Activated T-cell treated with anti-CD3 and anti-CD28 coated beads, Interleukin-2, amount 50 U/mL, for 4 hours (primary cell): ENCODE measurements around the gene VPS35. TPM values are rescaled to one million over a fixed set of nuclear protein-coding genes. Genes with fewer than 3 reads are reported as not detected.
"Not testable (repeated sequence)": the region's sequence is repeated elsewhere in the genome, so short reads cannot be mapped to it uniquely, and the experiment has no call there.

Source experiments
- ATAC-seq, 2 donors: fragments of 200-7000 bp; cut with Tn5 transposase; one replicate each; pipeline ENCODE4 v1.10.0; 2021
- DNase-seq: peaks from one replicate; pipeline ENCODE4 v3.0.0-alpha.2; 2020
- H3K27me3 Mint-ChIP-seq: one replicate; pipeline ENCODE4 v1.8.0; 2021; ENCODE audit warnings: low read depth, mixed read lengths
- H3K36me3 Mint-ChIP-seq: one replicate; pipeline ENCODE4 v1.8.0; 2022; ENCODE audit warnings: mixed read lengths; ENCODE audit not compliant: insufficient read depth
- H3K4me1 Mint-ChIP-seq: one replicate; pipeline ENCODE4 v1.8.0; 2021; ENCODE audit warnings: low read depth, mixed read lengths
- H3K4me3 Mint-ChIP-seq: one replicate; pipeline ENCODE4 v1.8.0; 2021; ENCODE audit warnings: mild to moderate bottlenecking, moderate library complexity, mixed read lengths
- H3K9me3 Mint-ChIP-seq: one replicate; pipeline ENCODE4 v1.8.0; 2021; ENCODE audit warnings: mixed read lengths
- total RNA-seq, 3 donors: library from RNA; stranded (reverse); gene quantifications; one replicate each; pipeline ENCODE4 v1.2.1, GENCODE V29; 2021

Gene VPS35
- total RNA-seq, 3 donors from 2014 or later: 87.2 to 94.5 (median 94.5) TPM

DNA sequence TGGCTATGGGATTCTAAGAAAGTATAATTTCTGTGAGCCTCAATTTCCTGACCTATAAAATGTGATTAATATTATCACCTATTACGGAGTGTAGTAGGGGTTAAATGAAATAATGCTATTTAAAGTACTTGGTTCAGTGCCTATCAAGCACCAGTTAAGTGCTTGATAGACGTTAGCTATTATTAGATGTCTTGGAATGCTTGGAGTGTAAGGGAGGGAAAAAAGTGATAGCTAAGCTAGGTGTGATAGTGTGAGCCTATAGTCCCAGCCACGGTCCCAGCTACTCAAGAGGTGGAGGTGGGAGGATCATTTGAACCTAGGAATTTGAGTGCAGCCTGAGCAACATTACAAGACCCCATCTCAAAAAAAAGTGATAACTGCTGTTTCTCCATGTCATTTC is 8.0 kb upstream of the VPS35 start:
- Mint-ChIP-seq H3K9me3 (no peaks in the 10 kb centered on the region), H3K4me1 (no peaks in the 10 kb centered on the region), H3K36me3 (peaks cover 13% of the 10 kb centered on the region), H3K4me3 (no peak overlapping the region), H3K27me3 (no peaks in the 10 kb centered on the region)
- DNase-seq (no peak), ATAC-seq (no peak)

DNA sequence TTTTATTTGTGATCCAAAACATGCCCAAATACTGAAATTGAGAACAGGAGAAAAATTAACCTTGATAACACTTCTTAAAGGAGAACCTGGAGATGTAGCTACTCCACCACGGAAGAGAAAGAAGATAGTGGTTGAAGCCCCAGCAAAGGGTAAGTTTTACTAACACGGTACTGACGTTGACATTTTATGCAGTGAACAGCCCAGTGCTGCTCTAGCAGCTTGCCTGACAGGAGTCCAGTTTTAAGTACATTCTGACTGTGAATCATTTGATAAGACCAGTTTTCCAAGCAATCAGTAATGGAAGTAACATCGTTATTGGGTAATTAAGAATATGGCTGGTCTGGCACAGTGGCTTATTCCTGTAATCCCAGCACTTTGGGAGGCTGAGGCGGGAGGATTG is 7.0 kb upstream of the VPS35 start:
- Mint-ChIP-seq H3K9me3 (no peaks in the 10 kb centered on the region), H3K36me3 (peaks cover 13% of the 10 kb centered on the region), H3K27me3 (no peaks in the 10 kb centered on the region), H3K4me3 (no peak overlapping the region), H3K4me1 (no peaks in the 10 kb centered on the region)
- ATAC-seq (no peak), DNase-seq (no peak)

DNA sequence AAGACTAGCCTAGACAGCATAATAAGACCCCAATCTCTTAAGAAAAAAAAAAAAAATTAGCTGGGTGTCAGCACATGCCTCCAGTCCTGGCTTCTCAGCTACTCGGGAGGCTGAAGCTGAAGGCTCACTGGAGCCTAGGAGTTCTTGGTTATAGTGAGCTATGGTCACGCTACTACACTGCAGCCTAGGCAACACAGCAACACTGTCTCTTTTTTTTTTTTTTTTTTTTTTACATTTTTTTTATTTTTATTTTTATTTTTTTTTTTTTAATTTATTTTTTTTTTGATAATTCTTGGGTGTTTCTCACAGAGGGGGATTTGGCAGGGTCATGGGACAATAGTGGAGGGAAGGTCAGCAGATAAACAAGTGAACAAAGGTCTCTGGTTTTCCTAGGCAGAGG is 4.6 kb upstream of the VPS35 start:
- Mint-ChIP-seq H3K36me3 (peaks cover 13% of the 10 kb centered on the region), H3K4me3 (no peak overlapping the region), H3K27me3 (no peaks in the 10 kb centered on the region), H3K9me3 (no peaks in the 10 kb centered on the region), H3K4me1 (no peaks in the 10 kb centered on the region)
- no peak for ATAC-seq
- no peak for DNase-seq

DNA sequence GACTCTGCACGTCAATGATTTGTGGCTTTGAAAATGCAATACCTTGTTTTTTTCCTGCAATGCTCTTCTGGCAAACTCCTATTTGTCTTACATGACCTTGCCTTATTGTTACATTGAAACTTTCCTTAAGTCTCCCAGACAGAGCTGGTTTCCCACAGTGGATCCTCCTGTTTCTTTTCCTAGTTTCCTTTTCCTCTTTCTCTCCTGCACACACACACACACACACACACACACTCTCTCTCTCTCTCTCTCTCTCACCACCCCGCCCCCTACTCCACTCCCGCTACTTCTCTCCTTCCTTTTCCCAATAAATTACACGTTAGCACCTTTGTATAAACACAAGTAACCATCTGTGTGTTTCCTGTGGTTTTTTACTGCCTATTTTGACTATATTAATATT is 2.7 kb upstream of the VPS35 start:
- H3K9me3 Mint-ChIP-seq: no peaks in the 10 kb centered on the region
- H3K27me3 Mint-ChIP-seq: no peaks in the 10 kb centered on the region
- peaks cover 13% of the 10 kb centered on the region for H3K36me3 Mint-ChIP-seq
- H3K4me3 Mint-ChIP-seq: no peak overlapping the region
- no peak for DNase-seq
- no peak for ATAC-seq
- peaks cover 16% of the 10 kb centered on the region for H3K4me1 Mint-ChIP-seq

DNA sequence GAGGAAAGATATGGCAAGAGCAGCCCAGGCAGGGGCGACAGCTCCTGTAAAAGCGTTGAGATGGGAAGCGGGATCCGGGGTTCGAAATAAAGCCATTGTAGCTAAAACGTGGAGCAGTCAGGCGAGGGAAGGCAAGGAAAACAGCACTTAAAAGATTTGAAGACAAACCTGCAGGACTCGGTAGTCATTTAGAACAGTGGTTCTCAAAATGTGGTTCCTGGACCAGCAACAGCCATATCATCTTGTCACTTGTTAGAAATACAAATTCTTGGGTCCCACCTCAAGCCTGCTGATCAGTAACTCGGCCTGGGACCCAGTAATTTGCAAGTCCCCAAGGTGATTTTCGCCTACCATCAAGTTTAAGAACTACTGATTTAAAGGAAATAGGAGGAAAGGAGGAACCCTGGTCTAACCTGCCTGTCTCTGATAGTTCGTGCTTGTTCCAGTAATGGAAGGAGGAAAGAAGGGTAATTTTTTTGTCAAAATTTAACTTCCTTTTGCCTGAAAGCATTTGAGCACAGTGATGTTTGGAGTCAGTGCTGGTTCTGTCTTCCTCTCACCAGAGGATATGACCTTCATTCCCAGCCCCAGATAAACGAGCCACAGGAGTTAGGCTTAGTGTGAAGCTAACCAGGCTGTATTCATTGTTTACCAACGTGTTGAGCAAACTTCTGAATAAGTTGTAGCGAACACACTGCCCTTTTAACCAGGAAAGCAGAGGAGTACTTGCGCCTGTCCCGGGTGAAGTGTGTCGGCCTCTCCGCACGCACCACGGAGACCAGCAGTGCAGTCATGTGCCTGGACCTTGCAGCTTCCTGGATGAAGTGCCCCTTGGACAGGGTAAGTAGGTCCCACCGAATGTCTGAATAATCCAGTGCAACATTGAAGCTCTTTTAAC is 1.6 kb upstream of the VPS35 start:
- Mint-ChIP-seq H3K36me3 (peaks cover 8% of the 10 kb centered on the region), H3K9me3 (no peaks in the 10 kb centered on the region), H3K4me3 (no peak overlapping the region), H3K4me1 (peaks cover 21% of the 10 kb centered on the region), H3K27me3 (no peaks in the 10 kb centered on the region)
- DNase-seq (no peak), ATAC-seq (no peak)

DNA sequence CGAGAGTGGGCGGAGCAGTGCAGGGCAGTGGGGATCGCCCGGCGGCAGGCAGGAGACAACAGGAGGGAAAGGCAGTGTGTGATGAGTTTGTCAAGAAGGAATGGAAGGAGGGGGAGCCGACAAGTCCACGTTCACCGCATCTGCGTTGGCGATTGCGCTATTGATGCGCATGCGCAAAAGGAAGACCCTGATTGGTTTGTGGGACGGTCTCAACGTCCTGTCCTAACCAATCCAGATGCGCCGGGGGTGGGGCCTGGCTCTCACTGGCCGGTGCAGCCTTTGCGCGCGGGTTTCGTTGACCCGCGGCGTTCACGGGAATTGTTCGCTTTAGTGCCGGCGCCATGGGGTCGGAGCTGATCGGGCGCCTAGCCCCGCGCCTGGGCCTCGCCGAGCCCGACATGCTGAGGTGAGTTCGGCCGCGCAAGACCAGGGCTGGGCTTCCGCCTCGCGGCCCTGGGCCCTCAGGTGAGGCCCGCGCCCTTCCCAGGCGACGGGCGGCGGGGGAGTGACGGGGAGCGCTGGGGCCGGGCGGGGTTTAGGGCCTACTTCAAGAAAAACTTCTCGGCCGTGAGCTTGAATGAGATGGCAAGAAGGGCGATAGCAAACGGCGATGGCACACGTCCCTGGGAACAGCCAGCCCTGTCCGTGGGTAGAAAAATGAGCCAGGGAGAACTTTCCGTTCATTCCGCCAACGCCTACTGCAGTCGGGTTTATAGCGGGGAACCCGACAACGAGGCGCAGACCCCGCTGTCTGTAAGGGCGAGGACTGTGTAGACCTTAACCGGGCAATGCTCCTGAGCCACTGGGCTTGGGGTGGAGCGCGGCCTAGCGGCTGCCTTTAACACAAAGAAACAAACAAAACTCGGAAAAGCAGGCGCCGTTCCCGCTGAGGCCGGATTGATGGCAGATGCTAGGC is 645 bp upstream of the VPS35 start, which contains the start of gene ORC6:
Gene ORC6 (plus strand): TSS at position 295 of the 916 bp plus-strand sequence. CDS start 47 bp downstream, at position 342.
- ATAC-seq (peak; percentile 83 to 85), DNase-seq (peak; percentile 95)
- no peak within 1 kb of the TSS for H3K4me3 Mint-ChIP-seq
- no peaks in the 10 kb centered on the region for H3K9me3 Mint-ChIP-seq
- no peaks in the 10 kb centered on the region for H3K27me3 Mint-ChIP-seq
- peaks cover 30% of the 10 kb centered on the region for H3K4me1 Mint-ChIP-seq
- H3K36me3 Mint-ChIP-seq: no peaks in the 10 kb centered on the region

DNA sequence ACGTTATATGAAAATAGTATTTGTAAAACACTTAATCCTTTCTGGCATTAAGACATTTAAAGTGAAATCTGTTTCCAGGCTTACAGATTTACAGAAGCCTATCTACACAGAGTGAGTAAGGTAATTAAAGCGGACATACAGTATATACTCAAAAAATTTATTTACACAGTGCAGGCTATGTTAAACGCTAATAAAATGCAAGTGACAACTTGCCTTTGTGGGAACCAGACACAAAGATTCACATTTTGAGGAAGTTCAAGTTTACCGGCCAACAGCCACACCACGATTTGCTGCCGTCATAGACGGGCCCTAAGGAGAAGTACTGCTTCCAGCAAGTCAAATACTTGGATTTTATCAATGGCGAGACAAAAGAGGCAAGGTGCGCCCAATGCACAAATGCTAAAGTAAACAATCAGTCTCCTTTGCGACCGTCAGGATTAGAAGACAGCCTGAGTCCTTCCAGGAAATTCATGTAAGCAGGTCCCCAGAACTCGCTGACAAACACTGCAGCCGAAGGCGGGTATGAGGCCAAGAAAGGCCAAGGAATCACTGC is 801 bp downstream of the VPS35 start:
- H3K36me3 Mint-ChIP-seq: peaks cover 1% of the 10 kb centered on the region
- H3K4me1 Mint-ChIP-seq: peaks cover 40% of the 10 kb centered on the region
- no peak overlapping the region for H3K4me3 Mint-ChIP-seq
- H3K9me3 Mint-ChIP-seq: no peaks in the 10 kb centered on the region
- ATAC-seq (no peak), DNase-seq (no peak)
- H3K27me3 Mint-ChIP-seq: no peaks in the 10 kb centered on the region

DNA sequence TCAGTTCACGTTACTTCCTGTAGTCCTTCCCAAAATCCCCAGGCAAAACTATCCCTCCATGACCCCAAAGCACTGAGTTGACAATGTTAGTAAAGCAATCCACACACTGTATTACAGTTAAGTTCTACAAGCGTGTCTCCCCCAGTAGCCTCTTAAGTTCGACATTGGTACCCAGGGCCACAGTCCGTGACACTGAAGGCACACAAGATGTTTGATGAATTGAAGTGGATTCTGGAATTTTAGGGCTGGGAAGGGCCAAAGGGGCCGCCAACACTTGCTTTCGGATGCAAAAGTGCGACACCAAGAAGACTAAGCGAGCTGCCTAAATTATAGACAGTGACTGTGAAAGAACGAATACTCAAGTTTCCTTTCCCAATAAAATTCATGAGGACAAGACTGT is 1.5 kb downstream of the VPS35 start:
- H3K4me1 Mint-ChIP-seq: peaks cover 44% of the 10 kb centered on the region
- H3K27me3 Mint-ChIP-seq: no peaks in the 10 kb centered on the region
- DNase-seq (no peak), ATAC-seq (no peak)
- H3K36me3 Mint-ChIP-seq: peaks cover 1% of the 10 kb centered on the region
- H3K9me3 Mint-ChIP-seq: no peaks in the 10 kb centered on the region
- no peak overlapping the region for H3K4me3 Mint-ChIP-seq

DNA sequence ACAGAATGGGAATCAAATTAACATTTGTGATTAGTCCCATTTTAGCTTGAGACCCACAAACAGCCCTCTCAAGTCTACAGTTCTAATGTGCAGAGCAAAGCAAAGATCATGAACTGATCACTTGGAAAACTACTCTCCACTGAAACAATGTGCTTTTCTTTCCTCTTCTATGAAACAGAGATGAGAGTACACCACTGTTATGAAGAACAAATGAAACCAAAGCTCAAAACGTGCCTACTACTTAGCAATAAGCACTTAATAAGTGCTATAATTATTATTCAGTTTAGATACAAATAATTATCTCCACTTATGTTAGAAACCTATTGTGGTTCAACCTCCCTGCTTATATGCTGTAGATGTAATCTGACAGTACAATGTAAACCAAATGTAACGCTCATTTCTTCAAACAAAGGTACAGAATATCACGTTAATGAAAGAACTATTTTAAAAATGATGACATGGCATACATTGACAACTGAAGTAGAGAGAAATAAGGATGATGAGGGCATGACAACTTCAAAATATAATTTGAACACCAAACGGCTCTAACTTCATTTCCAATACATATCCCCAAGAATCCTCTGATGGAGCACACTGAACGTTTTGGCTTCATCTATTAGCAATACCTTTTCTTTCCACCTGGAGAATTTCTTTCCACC is 2.0 kb downstream of the VPS35 start:
- no peaks in the 10 kb centered on the region for H3K27me3 Mint-ChIP-seq
- ATAC-seq (no peak), DNase-seq (no peak)
- H3K36me3 Mint-ChIP-seq: peaks cover 1% of the 10 kb centered on the region
- H3K9me3 Mint-ChIP-seq: no peaks in the 10 kb centered on the region
- H3K4me1 Mint-ChIP-seq: peaks cover 48% of the 10 kb centered on the region
- no peak overlapping the region for H3K4me3 Mint-ChIP-seq

DNA sequence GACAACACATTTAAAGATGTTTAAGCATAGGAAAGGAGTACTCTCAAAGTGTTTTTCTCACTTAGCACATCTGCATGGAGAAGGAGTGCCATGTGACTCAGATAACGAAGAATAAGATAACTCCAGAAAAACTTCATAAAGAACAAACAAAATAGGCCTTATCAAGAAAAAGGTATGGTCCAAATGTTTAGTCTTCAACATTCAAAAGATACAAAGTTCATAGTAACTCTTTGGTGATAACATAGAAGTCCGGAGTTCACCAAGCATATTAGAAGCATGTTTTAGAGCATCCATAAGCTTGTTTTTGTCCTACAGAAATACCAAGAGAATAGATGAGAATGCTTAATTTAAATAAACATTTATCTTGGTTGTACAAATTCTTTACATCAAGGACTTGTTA is 7.1 kb downstream of the VPS35 start:
- ATAC-seq, H3K27me3 Mint-ChIP-seq, H3K4me3 Mint-ChIP-seq, DNase-seq, H3K9me3 Mint-ChIP-seq: not testable (repeated sequence)
- peaks cover 34% of the 10 kb centered on the region for H3K4me1 Mint-ChIP-seq
- peaks cover 21% of the 10 kb centered on the region for H3K36me3 Mint-ChIP-seq

DNA sequence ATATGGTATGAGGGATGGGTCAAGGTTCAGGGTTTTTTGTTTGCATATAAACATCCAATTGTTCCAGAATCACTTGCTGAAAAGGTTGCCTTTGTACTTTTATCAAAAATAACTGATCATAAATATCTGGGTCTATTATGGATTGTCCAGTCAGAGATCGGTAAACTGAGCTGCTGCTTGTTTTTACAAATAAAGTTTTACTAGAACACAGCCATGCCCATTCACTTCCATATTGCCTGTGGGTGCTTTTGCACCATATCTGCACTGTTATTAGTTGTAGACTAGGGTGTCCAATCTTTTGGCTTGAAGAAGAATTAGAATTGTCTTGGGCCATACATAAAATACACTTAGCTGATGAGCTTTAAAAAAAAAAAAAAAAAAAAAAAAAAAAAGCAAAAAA is 11.0 kb downstream of the VPS35 start:
- not testable (repeated sequence) for H3K4me1 Mint-ChIP-seq, H3K27me3 Mint-ChIP-seq, H3K4me3 Mint-ChIP-seq, DNase-seq, H3K9me3 Mint-ChIP-seq, ATAC-seq
- peaks cover 37% of the 10 kb centered on the region for H3K36me3 Mint-ChIP-seq

DNA sequence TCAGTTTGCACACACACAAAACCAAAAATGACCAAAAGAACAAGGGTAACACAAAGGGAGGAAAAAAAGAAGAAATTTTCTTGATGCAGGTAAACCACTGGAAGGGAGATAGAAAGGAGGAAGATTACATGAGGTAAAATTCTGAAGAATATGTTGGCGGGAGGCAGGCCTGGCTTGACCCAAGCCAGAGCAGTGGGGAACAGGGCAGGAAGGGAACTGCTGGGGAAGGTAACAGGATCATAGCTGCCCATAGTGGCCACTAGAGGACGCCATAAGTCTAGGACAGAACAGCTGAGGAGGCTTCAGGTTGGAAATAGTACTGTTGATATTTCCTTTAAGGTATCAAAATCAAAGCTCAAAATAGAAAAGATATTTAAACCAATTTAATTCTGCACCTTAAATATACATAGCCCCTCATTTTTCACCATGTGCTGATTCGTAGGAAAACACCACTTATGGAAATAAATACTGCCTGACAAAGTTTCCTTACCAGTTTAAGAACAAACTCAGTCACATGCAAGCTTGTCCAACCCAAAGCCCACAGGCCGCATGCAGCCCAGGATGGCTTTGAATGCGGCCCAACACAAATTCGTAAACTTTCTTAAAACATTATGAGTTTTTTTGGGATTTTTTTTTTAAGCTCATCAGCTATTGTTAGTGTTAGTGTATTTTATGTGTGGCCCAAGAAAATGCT is 15.5 kb downstream of the VPS35 start:
- no peak overlapping the region for H3K4me3 Mint-ChIP-seq
- ATAC-seq (peak; percentile 85 to 88), DNase-seq (peak; percentile 19)
- H3K4me1 Mint-ChIP-seq: no peaks in the 10 kb centered on the region
- H3K9me3 Mint-ChIP-seq: no peaks in the 10 kb centered on the region
- H3K36me3 Mint-ChIP-seq: peaks cover 40% of the 10 kb centered on the region
- H3K27me3 Mint-ChIP-seq: no peaks in the 10 kb centered on the region

DNA sequence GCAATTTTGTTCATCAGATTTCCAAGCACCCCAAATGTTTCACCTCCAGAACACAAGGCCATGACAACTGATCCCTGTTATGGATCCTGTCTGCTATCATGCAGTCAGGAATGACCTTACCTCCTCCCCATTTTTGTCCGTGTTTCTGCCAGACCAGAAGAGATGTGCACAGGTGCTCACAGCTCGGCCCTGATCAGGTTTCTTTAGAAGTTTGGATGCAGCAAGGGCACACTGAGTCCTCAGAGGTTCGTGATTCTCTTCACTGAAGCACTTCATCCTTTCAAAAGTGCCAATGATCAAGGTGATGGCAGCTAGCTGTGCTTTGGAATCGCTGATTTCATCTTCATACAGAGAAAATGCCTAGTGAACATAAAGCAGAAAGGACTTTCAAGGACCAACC is 26.9 kb downstream of the VPS35 start:
- H3K36me3 Mint-ChIP-seq: peaks cover 36% of the 10 kb centered on the region
- H3K4me1 Mint-ChIP-seq: peaks cover 6% of the 10 kb centered on the region
- no peaks in the 10 kb centered on the region for H3K27me3 Mint-ChIP-seq
- H3K9me3 Mint-ChIP-seq: no peaks in the 10 kb centered on the region
- H3K4me3 Mint-ChIP-seq: no peak overlapping the region
- DNase-seq (no peak), ATAC-seq (no peak)
